Stimulated activated CD8-positive, alpha-beta memory T cell treated with anti-CD3 and anti-CD28 coated beads, Interleukin-12 subunit alpha, Interleukin-12 subunit beta, amount 100 ng/mL, for 1 hour (primary cell): ENCODE results near the gene CDPF1.
"Not testable (repeated sequence)": the region's sequence is repeated elsewhere in the genome, so short reads cannot be mapped to it uniquely, and the experiment has no call there.

ENCODE experiments used
- DNase-seq: peaks from one replicate; pipeline ENCODE4 v3.0.0-alpha.2; 2020; ENCODE audit warnings: low read depth

The CDPF1 gene

GRCh38 chr22:46224898-46225290 lies 25.2 kb downstream of the CDPF1 start:
- DNase-seq = no peak

DNA sequence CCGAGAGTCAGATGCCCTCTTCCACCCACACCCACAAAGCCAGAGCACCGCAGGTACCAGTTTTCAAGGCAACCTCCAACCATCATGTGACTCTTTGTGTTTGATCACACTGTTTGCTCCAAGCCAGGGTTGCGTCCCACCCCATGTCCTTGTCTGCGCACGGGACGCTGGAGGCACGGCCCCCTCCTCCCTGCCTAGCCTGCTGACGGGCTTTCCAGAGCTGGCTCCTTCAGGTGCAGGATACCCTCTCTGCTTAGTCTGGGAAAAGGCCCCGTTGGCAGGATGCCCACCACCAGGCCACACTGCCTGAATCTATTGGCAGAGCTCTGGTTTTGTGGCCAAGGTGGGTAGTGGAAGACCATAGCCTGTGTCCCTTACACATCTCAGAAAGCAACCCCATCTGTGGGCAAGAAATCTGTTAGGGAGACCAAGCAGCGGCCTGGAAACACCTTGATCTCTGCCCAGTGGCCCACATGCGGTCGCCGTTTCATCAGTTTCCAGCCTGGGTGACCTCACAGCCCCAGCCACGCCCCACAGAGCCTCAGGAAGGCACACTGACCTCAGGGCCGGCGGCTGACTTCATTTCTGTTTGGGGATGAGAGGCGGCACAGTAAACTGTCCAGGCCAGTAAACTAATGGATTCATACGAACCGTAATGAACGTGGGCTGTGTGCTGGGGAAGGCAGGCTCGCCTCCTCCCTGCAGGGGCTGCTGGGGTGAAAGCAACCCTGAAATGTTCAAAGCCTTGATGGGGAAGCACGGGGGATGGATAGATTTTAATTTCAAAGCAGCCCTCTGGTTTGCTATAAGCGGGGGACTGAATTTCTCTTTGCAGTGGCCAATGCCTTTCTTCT lies 25.8 kb downstream of the CDPF1 start:
- no peak for DNase-seq

GRCh38 chr22:46220921-46221320 lies 29.2 kb downstream of the CDPF1 start:
- no peak for DNase-seq

- DNase-seq = no peak
These were observed 30.5 kb downstream of the CDPF1 start for GRCh38 chr22:46219636-46220035.

DNA sequence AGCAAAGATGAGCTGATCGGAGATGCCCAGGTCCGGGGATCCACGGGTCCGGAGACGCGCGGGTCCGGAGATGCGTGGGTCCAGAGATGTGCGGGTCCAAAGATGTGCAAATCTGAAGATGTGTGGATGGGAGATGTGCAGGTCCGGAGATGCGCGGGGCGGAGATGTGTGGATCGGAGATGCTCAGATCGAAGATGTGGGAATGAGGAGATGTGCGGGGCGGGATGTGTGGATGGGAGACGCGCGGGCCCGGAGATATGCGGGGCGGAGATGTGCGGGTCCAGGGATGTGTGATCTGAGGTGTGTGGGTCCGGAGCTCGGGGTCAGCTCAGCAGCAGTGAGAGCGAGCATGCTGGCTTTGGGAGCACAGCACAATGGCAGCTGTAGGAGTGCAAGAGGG lies 35.5 kb downstream of the CDPF1 start:
- no peak for DNase-seq

DNA sequence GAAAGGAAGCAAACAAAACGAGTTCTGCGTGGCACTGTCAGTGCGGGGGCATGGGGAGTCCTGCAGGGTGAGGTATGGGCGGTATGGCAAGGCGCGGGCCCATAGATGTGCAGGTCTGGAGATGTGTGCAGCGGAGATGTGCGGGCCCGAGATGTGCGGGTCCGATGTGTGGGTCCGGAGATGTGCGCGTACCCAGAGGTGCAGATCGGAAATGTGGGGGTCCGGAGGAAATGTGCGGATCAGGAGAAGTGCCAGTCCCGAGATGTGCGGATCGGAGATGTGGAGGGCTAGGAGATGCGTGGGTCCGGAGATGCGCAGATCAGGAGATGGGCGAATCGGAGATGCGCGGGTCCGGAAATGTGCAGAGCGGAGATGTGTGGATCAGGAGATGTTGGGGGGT lies 35.9 kb downstream of the CDPF1 start:
- DNase-seq = no peak

DNA sequence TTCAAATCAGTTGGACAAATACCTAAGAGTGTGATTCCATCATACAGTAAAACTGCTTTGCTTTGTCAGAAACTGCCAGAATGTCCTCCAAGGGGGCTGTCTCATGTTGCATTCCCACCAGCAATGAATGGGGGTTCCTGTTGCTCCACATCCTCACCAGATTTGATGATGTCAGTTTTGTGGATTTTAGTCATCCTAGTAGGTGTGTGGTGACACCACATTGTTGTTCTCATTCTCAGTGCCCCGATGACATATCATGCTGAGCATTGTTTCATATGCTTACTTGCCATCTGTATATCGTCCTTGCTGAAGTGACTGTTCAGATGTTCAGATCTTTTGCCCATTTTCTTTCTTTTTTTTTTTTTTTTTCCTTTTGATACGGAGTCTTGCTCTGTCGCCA lies 37.0 kb downstream of the CDPF1 start:
- no peak for DNase-seq

GRCh38 chr22:46212195-46212594 lies 37.9 kb downstream of the CDPF1 start:
- DNase-seq = no peak

DNA sequence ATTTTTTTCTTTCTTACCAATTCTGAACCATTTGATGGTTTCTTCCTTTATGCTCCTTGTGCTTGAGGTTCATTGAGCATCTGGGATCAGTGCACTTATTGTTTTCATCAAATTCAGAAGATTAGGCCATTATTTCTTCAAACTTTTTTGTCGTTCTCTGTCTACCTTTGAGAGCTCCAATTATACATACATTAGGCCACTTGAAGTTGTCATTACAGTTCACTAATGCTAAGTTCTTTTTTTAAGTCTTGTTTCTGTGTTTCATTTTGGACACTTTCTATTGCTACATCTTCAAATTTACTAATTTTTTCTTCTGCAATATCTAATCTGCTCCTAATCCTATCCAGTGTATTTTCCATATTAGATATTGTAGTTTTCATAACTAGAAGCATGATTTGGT lies 40.8 kb downstream of the CDPF1 start:
- no peak for DNase-seq

DNA sequence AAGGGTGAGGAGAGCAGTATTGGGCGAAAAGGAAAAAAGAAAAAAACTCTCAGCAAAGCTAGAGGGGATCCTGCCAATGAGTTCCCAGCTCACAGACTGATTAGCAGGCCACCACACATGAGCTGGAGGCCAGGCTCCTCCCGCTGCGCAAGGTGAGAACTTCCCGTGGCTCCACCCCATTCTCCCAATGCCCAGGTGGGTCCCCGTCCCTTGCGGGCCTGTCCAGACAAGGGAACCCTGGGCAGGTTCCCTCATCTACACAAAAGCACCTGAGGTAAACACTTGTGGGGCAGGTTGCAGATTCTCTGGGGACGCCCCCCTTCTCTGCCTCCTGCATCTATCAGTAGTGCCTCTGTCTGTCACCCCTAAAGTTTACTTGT lies 46.5 kb downstream of the CDPF1 start:
- no peak for DNase-seq

DNA sequence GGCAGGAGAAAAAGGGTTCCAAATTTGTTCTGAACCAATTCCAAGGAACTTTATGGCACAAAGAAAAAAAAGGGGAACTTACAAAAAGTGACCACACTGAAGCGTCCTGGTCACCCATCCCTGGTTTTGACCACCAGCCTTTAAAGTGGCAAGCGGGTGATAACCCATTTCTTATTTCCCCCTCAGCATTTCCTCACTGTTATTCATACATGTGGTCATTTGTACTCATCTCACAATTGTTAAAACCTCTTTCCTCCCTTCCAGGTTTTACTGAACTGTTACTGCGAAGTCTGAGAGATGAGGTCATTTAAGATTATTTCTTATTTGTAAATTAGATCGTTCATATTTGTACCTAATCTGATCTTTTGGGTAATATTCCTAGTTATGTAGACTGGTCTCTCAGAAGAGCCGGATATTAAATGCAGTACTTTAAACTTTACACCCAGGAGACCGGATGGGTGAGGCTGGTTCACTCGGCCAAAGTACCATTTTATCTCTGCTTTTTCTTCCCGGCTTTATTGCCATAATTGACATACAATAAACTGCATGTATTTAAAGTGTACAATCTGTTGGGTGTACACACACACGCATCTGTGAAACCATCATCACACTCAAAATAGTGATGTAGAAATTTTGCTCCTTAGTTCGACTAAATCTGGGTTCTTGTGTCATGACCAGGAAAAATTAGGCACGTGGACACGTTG lies 47.0 kb downstream of the CDPF1 start:
- no peak for DNase-seq

DNA sequence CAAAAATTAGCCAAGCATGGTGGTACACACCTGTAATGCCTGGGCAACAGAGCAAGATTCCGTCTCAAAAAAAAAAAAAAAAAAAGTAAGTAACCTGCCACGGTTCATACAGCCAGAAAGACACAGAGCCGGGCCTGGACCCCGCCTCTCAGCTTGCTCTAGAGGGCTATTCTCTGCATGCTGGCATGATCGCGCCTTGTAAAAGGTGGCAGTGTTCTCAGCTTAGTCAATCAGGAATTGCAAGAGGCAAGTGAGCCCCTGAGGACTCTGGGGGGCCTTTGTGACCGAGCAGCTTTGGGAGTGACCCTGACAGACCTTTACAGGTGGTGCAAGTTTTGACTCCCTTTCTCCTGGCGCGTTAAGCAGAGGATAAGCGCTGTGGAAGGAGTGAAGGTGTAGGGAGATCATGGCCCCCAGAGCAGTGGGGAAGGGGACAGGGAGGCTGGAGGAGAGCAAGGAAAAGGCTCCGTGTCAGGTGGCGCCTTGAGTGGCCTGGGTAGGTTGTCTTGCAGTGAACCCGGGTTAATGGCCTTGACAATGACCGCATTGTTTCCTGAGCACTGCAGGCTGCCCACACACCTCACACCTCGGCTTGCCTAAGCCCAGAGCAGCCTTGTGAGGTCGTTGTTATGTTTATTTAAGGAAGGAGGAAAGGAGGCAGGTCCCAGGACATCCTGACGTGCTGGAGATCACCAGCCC lies 48.9 kb downstream of the CDPF1 start:
- DNase-seq = no peak

GRCh38 chr22:46198806-46199205 lies 51.3 kb downstream of the CDPF1 start:
- not testable (repeated sequence) for DNase-seq

DNA sequence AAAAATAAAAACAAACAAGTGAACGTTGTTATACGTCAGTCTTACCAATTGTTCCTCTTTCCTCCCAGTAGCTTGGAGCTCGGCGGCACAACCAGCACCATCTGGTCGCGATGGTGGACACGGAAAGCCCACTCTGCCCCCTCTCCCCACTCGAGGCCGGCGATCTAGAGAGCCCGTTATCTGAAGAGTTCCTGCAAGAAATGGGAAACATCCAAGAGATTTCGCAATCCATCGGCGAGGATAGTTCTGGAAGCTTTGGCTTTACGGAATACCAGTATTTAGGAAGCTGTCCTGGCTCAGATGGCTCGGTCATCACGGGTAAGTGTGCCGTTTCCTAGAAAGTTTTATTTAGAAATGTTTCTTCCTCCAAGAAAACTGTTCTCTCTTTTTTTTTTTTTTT lies 51.8 kb downstream of the CDPF1 start:
- no peak for DNase-seq

DNA sequence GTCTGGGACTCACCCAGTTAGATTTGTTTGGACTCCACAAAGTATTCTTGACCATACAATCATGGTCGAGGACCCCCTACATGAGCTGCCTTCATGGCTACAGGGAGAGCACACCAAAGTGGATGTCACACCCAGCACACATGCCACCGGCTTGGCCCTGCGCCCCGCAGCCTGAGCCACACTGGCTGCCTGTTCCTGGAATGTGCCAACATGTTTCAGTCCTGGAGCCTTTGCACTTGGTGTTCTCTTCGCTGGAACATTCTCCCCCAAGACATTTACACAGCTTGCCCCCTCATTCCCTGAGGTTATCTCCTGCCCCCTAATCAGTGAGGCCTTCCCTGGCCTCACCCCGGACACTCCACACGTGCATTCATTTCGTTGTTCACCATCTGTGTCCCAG lies 53.8 kb downstream of the CDPF1 start:
- DNase-seq = no peak

- no peak for DNase-seq
These were observed 54.5 kb downstream of the CDPF1 start for GRCh38 chr22:46195487-46196165.
